Stimulated activated naive CD8-positive, alpha-beta T cell treated with anti-CD3 and anti-CD28 coated beads, Interleukin-15, amount 100 ng/mL, for 72 hours (primary cell): ENCODE data around the gene ZNF692.
A peak's percentile ranks its signal among the peaks of the same experiment; 100 is the strongest.

Experiments
- ATAC-seq: fragments of 150-1000 bp; cut with Tn5 transposase; 2 replicates; pipeline ENCODE4 v1.10.0; 2021; ENCODE audit warnings: mild to moderate bottlenecking, moderate library complexity
- DNase-seq, 2 donors: peaks; one replicate each; pipeline ENCODE4 v3.0.0; 2021 to 2022
- H3K27ac Mint-ChIP-seq, 2 donors: one replicate each; pipeline ENCODE4 v1.8.0; 2022; ENCODE audit warnings: mild to moderate bottlenecking in 2 of 2, mixed read lengths in 2 of 2, moderate library complexity in 2 of 2
- H3K27me3 Mint-ChIP-seq: one replicate; pipeline ENCODE4 v1.8.0; 2022; ENCODE audit warnings: mixed read lengths
- H3K4me1 Mint-ChIP-seq: one replicate; pipeline ENCODE4 v1.8.0; 2022; ENCODE audit warnings: mild to moderate bottlenecking, mixed read lengths
- H3K4me3 Mint-ChIP-seq, 2 donors: one replicate each; pipeline ENCODE4 v1.8.0; 2022; ENCODE audit warnings: mild to moderate bottlenecking in 2 of 2, mixed read lengths in 2 of 2, moderate library complexity in 1 of 2
- H3K9me3 Mint-ChIP-seq, 2 donors: one replicate each; pipeline ENCODE4 v1.8.0; 2022; ENCODE audit warnings: mixed read lengths in 2 of 2

The ZNF692 gene

GRCh38 chr1:248825136-248825535 is 33.7 kb downstream of the ZNF692 start:
- Mint-ChIP-seq H3K27me3 (no peaks in the 10 kb centered on the region), H3K27ac (peak overlapping the region; percentile 99), H3K4me3 (peak overlapping the region; percentile 79 to 88), H3K4me1 (peaks cover 66% of the 10 kb centered on the region), H3K9me3 (no peaks in the 10 kb centered on the region)
- ATAC-seq (no peak), DNase-seq (no peak)

- Mint-ChIP-seq H3K27ac (peak overlapping the region; percentile 99), H3K9me3 (no peaks in the 10 kb centered on the region), H3K27me3 (no peaks in the 10 kb centered on the region), H3K4me1 (peaks cover 70% of the 10 kb centered on the region), H3K4me3 (peak overlapping the region; percentile 79 to 88)
- ATAC-seq = no peak
- DNase-seq = no peak
Measured at GRCh38 chr1:248824701-248825100, 34.2 kb downstream of the ZNF692 start.

GRCh38 chr1:248824301-248824700 is 34.6 kb downstream of the ZNF692 start:
- H3K4me1 Mint-ChIP-seq = peaks cover 73% of the 10 kb centered on the region
- no peaks in the 10 kb centered on the region for H3K27me3 Mint-ChIP-seq
- ATAC-seq (no peak), DNase-seq (no peak)
- H3K4me3 Mint-ChIP-seq = peak overlapping the region; percentile 79 to 88
- H3K9me3 Mint-ChIP-seq = no peaks in the 10 kb centered on the region
- H3K27ac Mint-ChIP-seq = no peak overlapping the region

GRCh38 chr1:248823517-248824001 is 35.3 kb downstream of the ZNF692 start:
- no peaks in the 10 kb centered on the region for H3K9me3 Mint-ChIP-seq
- no peak for DNase-seq
- H3K4me1 Mint-ChIP-seq = peaks cover 80% of the 10 kb centered on the region
- H3K27ac Mint-ChIP-seq = no peak overlapping the region
- ATAC-seq = no peak
- no peaks in the 10 kb centered on the region for H3K27me3 Mint-ChIP-seq
- peak overlapping the region; percentile 79 to 88 for H3K4me3 Mint-ChIP-seq

GRCh38 chr1:248822148-248823032 is 36.5 kb downstream of the ZNF692 start:
- H3K27ac Mint-ChIP-seq = peak overlapping the region in 1 of 2 donors; percentile 19
- H3K9me3 Mint-ChIP-seq = no peaks in the 10 kb centered on the region
- no peak overlapping the region for H3K4me3 Mint-ChIP-seq
- peak in 1 of 2 donors; percentile 6 for DNase-seq
- no peak for ATAC-seq
- H3K4me1 Mint-ChIP-seq = peaks cover 90% of the 10 kb centered on the region
- H3K27me3 Mint-ChIP-seq = no peaks in the 10 kb centered on the region

GRCh38 chr1:248821641-248822040 is 37.2 kb downstream of the ZNF692 start:
- H3K27me3 Mint-ChIP-seq = no peaks in the 10 kb centered on the region
- peak in 1 of 2 donors; percentile 2 for DNase-seq
- peak overlapping the region in 1 of 2 donors; percentile 19 for H3K27ac Mint-ChIP-seq
- H3K4me1 Mint-ChIP-seq = peaks cover 90% of the 10 kb centered on the region
- H3K4me3 Mint-ChIP-seq = no peak overlapping the region
- ATAC-seq = no peak
- H3K9me3 Mint-ChIP-seq = no peaks in the 10 kb centered on the region

- ATAC-seq (no peak), DNase-seq (no peak)
Measured at GRCh38 chr1:248821101-248821500, 37.8 kb downstream of the ZNF692 start.

GRCh38 chr1:248820041-248820585 is 38.8 kb downstream of the ZNF692 start:
- Mint-ChIP-seq H3K4me1 (peaks cover 90% of the 10 kb centered on the region), H3K9me3 (no peaks in the 10 kb centered on the region), H3K27ac (peak overlapping the region in 1 of 2 donors; percentile 94), H3K27me3 (no peaks in the 10 kb centered on the region), H3K4me3 (no peak overlapping the region)
- ATAC-seq (no peak), DNase-seq (no peak)

More at GRCh38 chr1:248821101-248821500, 37.8 kb downstream of the ZNF692 start:
- Mint-ChIP-seq H3K27me3 (no peaks in the 10 kb centered on the region), H3K27ac (no peak overlapping the region), H3K4me1 (peaks cover 94% of the 10 kb centered on the region), H3K4me3 (no peak overlapping the region), H3K9me3 (no peaks in the 10 kb centered on the region)

- peak overlapping the region; percentile 8 to 26 for H3K4me3 Mint-ChIP-seq
- peak; percentile 16 for ATAC-seq
- no peak for DNase-seq
- peaks cover 76% of the 10 kb centered on the region for H3K4me1 Mint-ChIP-seq
- no peaks in the 10 kb centered on the region for H3K9me3 Mint-ChIP-seq
- H3K27ac Mint-ChIP-seq = peak overlapping the region; percentile 80 to 82
- no peaks in the 10 kb centered on the region for H3K27me3 Mint-ChIP-seq
Measured at GRCh38 chr1:248818505-248819374, 40.1 kb downstream of the ZNF692 start.

GRCh38 chr1:248817065-248817464 is 41.8 kb downstream of the ZNF692 start:
- no peak for DNase-seq
- Mint-ChIP-seq H3K27me3 (no peaks in the 10 kb centered on the region), H3K4me1 (peaks cover 59% of the 10 kb centered on the region), H3K4me3 (no peak overlapping the region), H3K9me3 (no peaks in the 10 kb centered on the region), H3K27ac (peak overlapping the region; percentile 50 to 68)
- peak; percentile 40 for ATAC-seq

- peak overlapping the region in 1 of 2 donors; percentile 96 for H3K27ac Mint-ChIP-seq
- DNase-seq = no peak
- H3K9me3 Mint-ChIP-seq = no peaks in the 10 kb centered on the region
- no peaks in the 10 kb centered on the region for H3K27me3 Mint-ChIP-seq
- H3K4me3 Mint-ChIP-seq = no peak overlapping the region
- no peak for ATAC-seq
- peaks cover 51% of the 10 kb centered on the region for H3K4me1 Mint-ChIP-seq
Measured at GRCh38 chr1:248816042-248816851, 42.6 kb downstream of the ZNF692 start.

- Mint-ChIP-seq H3K4me1 (peaks cover 44% of the 10 kb centered on the region), H3K27ac (peak overlapping the region in 1 of 2 donors; percentile 81), H3K4me3 (no peak overlapping the region), H3K27me3 (no peaks in the 10 kb centered on the region), H3K9me3 (no peaks in the 10 kb centered on the region)
- ATAC-seq (no peak), DNase-seq (no peak)
Measured at GRCh38 chr1:248815407-248816034, 43.4 kb downstream of the ZNF692 start.

GRCh38 chr1:248814351-248814750 is 44.5 kb downstream of the ZNF692 start:
- Mint-ChIP-seq H3K27me3 (no peaks in the 10 kb centered on the region), H3K9me3 (no peaks in the 10 kb centered on the region), H3K27ac (no peak overlapping the region), H3K4me1 (peaks cover 34% of the 10 kb centered on the region), H3K4me3 (no peak overlapping the region)
- ATAC-seq = no peak
- DNase-seq = no peak

GRCh38 chr1:248813546-248813945 is 45.3 kb downstream of the ZNF692 start:
- no peaks in the 10 kb centered on the region for H3K27me3 Mint-ChIP-seq
- H3K27ac Mint-ChIP-seq = peak overlapping the region in 1 of 2 donors; percentile 68
- H3K4me1 Mint-ChIP-seq = peaks cover 26% of the 10 kb centered on the region
- DNase-seq (no peak), ATAC-seq (no peak)
- no peaks in the 10 kb centered on the region for H3K9me3 Mint-ChIP-seq
- no peak overlapping the region for H3K4me3 Mint-ChIP-seq
